WTC11 (cell line): ENCODE data around the gene FAF1. TPM values are rescaled to one million over a fixed set of nuclear protein-coding genes. Genes with fewer than 3 reads are reported as not detected.

Source experiments
- ATAC-seq: fragments of 200-7000 bp; cut with Tn5 transposase; 2 replicates; pipeline ENCODE4 v1.10.0; 2021; ENCODE audit warnings: mild to moderate bottlenecking, moderate library complexity
- CTCF ChIA-PET: fragments of 300-600 bp; sonication (Branson Sonifier 250); formaldehyde crosslinking; loops from one replicate; lab custom pipeline; 2021; ENCODE audit warnings: antibody characterized with exemption; lab: Charles Lee
- POLR2A ChIA-PET: fragments of 350-600 bp; sonication (Branson Sonifier 250); formaldehyde crosslinking; loops from one replicate; lab custom pipeline; 2021; ENCODE audit warnings: antibody characterized with exemption; lab: Charles Lee
- DNase-seq: peaks from one replicate; pipeline ENCODE4 v3.0.0; 2021; ENCODE audit warnings: low spot score
- H3K27ac Mint-ChIP-seq: 2 replicates; pipeline ENCODE4 v1.8.0; 2021; ENCODE audit warnings: mixed read lengths
- H3K27me3 Mint-ChIP-seq: 2 replicates; pipeline ENCODE4 v1.8.0; 2021; ENCODE audit warnings: low read depth, mild to moderate bottlenecking, moderate library complexity, mixed read lengths
- H3K36me3 Mint-ChIP-seq: 2 replicates; pipeline ENCODE4 v1.8.0; 2021; ENCODE audit warnings: mixed read lengths
- H3K4me1 Mint-ChIP-seq: 2 replicates; pipeline ENCODE4 v1.8.0; 2022; ENCODE audit warnings: mixed read lengths
- H3K4me3 Mint-ChIP-seq: 2 replicates; pipeline ENCODE4 v1.8.0; 2021; ENCODE audit warnings: mild to moderate bottlenecking, moderate library complexity, mixed read lengths
- H3K9me3 Mint-ChIP-seq: 2 replicates; pipeline ENCODE4 v1.8.0; 2021; ENCODE audit warnings: mixed read lengths
- CREM ChIP-seq: sonication (generic); formaldehyde crosslinking; IDR thresholded peaks from 2 replicates; pipeline ENCODE4 v1.8.1; 2022; ENCODE audit warnings: mild to moderate bottlenecking, missing genetic modification reagents, moderate library complexity
- EMX1 ChIP-seq: fragments of 250-450 bp; sonication (Bioruptor Pico); IDR thresholded peaks from 2 replicates; pipeline ENCODE4 v1.8.0; 2021; ENCODE audit warnings: mild to moderate bottlenecking
- FOXP4 ChIP-seq: sonication (generic); formaldehyde crosslinking; IDR thresholded peaks from 2 replicates; pipeline ENCODE4 v1.8.0; 2022; ENCODE audit warnings: mild to moderate bottlenecking, missing genetic modification reagents
- GRHL2 ChIP-seq: fragments of 250-450 bp; sonication (Bioruptor Pico); IDR thresholded peaks from 2 replicates; pipeline ENCODE4 v1.8.0; 2022; ENCODE audit warnings: mild to moderate bottlenecking, moderate library complexity; ENCODE audit not compliant: insufficient replicate concordance, severe bottlenecking
- HMGA2 ChIP-seq: fragments of 250-450 bp; sonication (Bioruptor Pico); IDR thresholded peaks from 2 replicates; pipeline ENCODE4 v1.4.0; 2021; ENCODE audit warnings: mild to moderate bottlenecking, moderate library complexity
- PRRX2 ChIP-seq: fragments of 250-450 bp; sonication (Bioruptor Pico); IDR thresholded peaks from 2 replicates; pipeline ENCODE4 v1.8.0; 2021; ENCODE audit warnings: mild to moderate bottlenecking
- TCF7 ChIP-seq: sonication (generic); formaldehyde crosslinking; IDR thresholded peaks from 2 replicates; pipeline ENCODE4 v1.8.0; 2022; ENCODE audit warnings: mild to moderate bottlenecking, low read depth, missing genetic modification reagents, moderate library complexity
- ZNF532 ChIP-seq: fragments of 250-450 bp; sonication (Bioruptor Pico); IDR thresholded peaks from 2 replicates; pipeline ENCODE4 v1.9.0; 2021; ENCODE audit warnings: mild to moderate bottlenecking, borderline replicate concordance
- total RNA-seq: library from RNA; stranded (reverse); gene quantifications from 3 replicates; pipeline ENCODE4 v1.2.3, GENCODE V29; 2021
- TF ChIP-seq, protein P1 (sequence below): sonication (generic); formaldehyde crosslinking; IDR thresholded peaks from 2 replicates; pipeline ENCODE4 v1.8.1; 2023; ENCODE audit warnings: mild to moderate bottlenecking, missing genetic modification reagents, moderate library complexity
- TF ChIP-seq, protein P2 (sequence below): sonication (generic); formaldehyde crosslinking; IDR thresholded peaks from 2 replicates; pipeline ENCODE4 v1.8.0; 2022; ENCODE audit warnings: mild to moderate bottlenecking, missing genetic modification reagents
- TF ChIP-seq, protein P3 (sequence below): fragments of 250-450 bp; sonication (Bioruptor Pico); IDR thresholded peaks from 2 replicates; pipeline ENCODE4 v1.9.0; 2021; ENCODE audit warnings: mild to moderate bottlenecking

FAF1 gene
- total RNA-seq, 1 experiment from 2014 or later, result 53.5 TPM

DNA sequence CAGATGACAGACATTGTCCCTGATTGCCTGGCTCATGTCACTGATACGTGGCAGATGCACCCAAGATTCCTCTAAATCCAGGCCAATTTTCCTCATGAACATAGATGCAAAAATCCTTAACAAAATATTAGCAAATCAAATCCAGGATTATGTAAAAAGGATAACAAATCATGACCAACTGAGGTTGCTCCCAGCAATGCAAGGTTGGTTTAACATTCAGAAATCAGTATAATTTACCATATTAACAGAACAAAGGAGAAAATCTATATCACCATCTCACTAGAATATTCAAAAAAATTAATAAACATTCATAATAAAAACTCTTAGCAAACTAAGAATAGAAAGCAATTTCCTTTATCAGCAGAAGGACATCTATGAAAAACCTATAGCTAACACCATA, 39.7 kb downstream of the FAF1 start:
- ATAC-seq, result no peak
- ChIA-PET POLR2A (no interaction called here), CTCF (interaction anchor here (1.0 kb wide), 1 partner anchor 9 kb away, joined by 3 read pairs; no protein-coding TSS in a partner anchor)
- H3K9me3 Mint-ChIP-seq, result no peaks in the 10 kb centered on the region
- no peak for DNase-seq
- H3K4me1 Mint-ChIP-seq, result no peaks in the 10 kb centered on the region
- no peaks in the 10 kb centered on the region for H3K36me3 Mint-ChIP-seq
- no peak overlapping the region for H3K4me3 Mint-ChIP-seq
- H3K27me3 Mint-ChIP-seq, result no peaks in the 10 kb centered on the region
- no peak for TF ChIP-seq FOXP4 (CRISPR knock-in tag)
- TF ChIP-seq, protein P1, sequence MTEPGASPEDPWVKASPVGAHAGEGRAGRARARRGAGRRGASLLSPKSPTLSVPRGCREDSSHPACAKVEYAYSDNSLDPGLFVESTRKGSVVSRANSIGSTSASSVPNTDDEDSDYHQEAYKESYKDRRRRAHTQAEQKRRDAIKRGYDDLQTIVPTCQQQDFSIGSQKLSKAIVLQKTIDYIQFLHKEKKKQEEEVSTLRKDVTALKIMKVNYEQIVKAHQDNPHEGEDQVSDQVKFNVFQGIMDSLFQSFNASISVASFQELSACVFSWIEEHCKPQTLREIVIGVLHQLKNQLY (CRISPR knock-in tag), result no peak
- no peak for TF ChIP-seq EMX1 (CRISPR knock-in tag)
- TF ChIP-seq HMGA2 (CRISPR knock-in tag), result no peak
- no peak overlapping the region for H3K27ac Mint-ChIP-seq

- H3K27me3 Mint-ChIP-seq, result no peaks in the 10 kb centered on the region
- H3K4me3 Mint-ChIP-seq, result no peak overlapping the region
- H3K9me3 Mint-ChIP-seq, result no peaks in the 10 kb centered on the region
- ATAC-seq (no peak), DNase-seq (no peak)
- no peaks in the 10 kb centered on the region for H3K4me1 Mint-ChIP-seq
- no peak overlapping the region; the same call in 1 of the 2 replicates for H3K27ac Mint-ChIP-seq
- ChIA-PET POLR2A (no interaction called here), CTCF (no interaction called here)
- H3K36me3 Mint-ChIP-seq, result no peaks in the 10 kb centered on the region
- TF ChIP-seq GRHL2, result no peak
- no peak for TF ChIP-seq ZNF532
- TF ChIP-seq, protein P2, sequence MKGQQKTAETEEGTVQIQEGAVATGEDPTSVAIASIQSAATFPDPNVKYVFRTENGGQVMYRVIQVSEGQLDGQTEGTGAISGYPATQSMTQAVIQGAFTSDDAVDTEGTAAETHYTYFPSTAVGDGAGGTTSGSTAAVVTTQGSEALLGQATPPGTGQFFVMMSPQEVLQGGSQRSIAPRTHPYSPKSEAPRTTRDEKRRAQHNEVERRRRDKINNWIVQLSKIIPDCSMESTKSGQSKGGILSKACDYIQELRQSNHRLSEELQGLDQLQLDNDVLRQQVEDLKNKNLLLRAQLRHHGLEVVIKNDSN, result no peak
- no peak for TF ChIP-seq PRRX2 (CRISPR knock-in tag)
- TF ChIP-seq, protein P3, sequence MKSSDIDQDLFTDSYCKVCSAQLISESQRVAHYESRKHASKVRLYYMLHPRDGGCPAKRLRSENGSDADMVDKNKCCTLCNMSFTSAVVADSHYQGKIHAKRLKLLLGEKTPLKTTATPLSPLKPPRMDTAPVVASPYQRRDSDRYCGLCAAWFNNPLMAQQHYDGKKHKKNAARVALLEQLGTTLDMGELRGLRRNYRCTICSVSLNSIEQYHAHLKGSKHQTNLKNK (CRISPR knock-in tag), result no peak
These were observed 42.6 kb downstream of the FAF1 start for GRCh38 chr1:50917138-50918137.

- H3K27ac Mint-ChIP-seq, result no peak overlapping the region
- no peak overlapping the region for H3K4me3 Mint-ChIP-seq
- ATAC-seq, result no peak
- H3K9me3 Mint-ChIP-seq, result peaks cover 6% of the 10 kb centered on the region
- TF ChIP-seq TCF7 (no peak), CREM (CRISPR knock-in tag) (no peak), GRHL2 (no peak)
- DNase-seq, result no peak
- POLR2A ChIA-PET, result no interaction called here
- peaks cover 1% of the 10 kb centered on the region; the same call in 1 of the 2 replicates for H3K4me1 Mint-ChIP-seq
- CTCF ChIA-PET, result interaction anchor here (1.1 kb wide), 1 partner anchor 14 kb away, joined by 4 read pairs; no protein-coding TSS in a partner anchor
- H3K36me3 Mint-ChIP-seq, result peaks cover 7% of the 10 kb centered on the region
- no peaks in the 10 kb centered on the region for H3K27me3 Mint-ChIP-seq
These were observed 44.4 kb downstream of the FAF1 start for GRCh38 chr1:50915621-50916020.
